Right ventricle myocardium inferior (tissue), 1 donor: ENCODE data around the gene ELMO1. TPM values are rescaled to one million over a fixed set of nuclear protein-coding genes. Genes with fewer than 3 reads are reported as not detected.
A peak's percentile ranks its signal among the peaks of the same experiment; 100 is the strongest.

Experiments
- ATAC-seq: fragments of 200-7000 bp; cut with Tn5 transposase; one replicate; pipeline ENCODE4 v1.9.1; 2020; ENCODE audit warnings: mild to moderate bottlenecking, moderate library complexity
- DNase-seq: peaks from one replicate; pipeline ENCODE4 v3.0.0; 2021; ENCODE audit errors: missing footprints
- intact Hi-C: fragments of 100-400 bp; cut with DNase I; formaldehyde crosslinking; loops from one replicate; pipeline ENCODE4 v1.11.0; 2022
- total RNA-seq: library from RNA; stranded (reverse); fragmentation: NEBNext Ultra II Directional; extraction: Animal tissue kit (Norgen Biotek cat#: 25700); gene quantifications from one replicate; pipeline ENCODE4 v1.2.1, GENCODE V29; 2021
- donor health status: DM: no; HTN: yes; CAD: no; lungs with severe emphysema.

Gene ELMO1
- total RNA-seq, 1 donor from 2014 or later, result 13.8 TPM

DNA sequence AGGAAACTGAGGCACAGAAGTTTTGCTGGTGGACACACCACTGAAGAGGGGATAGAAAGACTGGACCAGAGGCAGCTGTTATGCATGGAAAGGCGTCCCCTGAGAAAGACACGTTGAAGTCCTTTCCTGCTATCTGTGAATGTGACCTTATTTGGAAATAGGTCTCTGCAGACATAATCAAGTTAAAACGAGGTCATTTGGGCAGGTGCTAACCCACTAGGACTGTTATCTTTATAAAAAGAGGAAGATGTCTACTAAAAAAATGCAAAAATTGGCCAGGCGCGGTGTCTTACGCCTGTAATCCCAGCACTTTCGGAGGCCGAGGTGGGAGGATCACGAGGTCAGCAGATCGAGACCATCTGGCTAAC lies 31.6 kb downstream of the ELMO1 start:
- intact Hi-C loops, result no loop called here
- DNase-seq (no peak), ATAC-seq (no peak)

GRCh38 chr7:37416378-37417106 lies 32.1 kb downstream of the ELMO1 start:
- intact Hi-C loops, result no loop called here
- ATAC-seq, result no peak
- no peak for DNase-seq

GRCh38 chr7:37415629-37416028 lies 33.0 kb downstream of the ELMO1 start:
- DNase-seq (no peak), ATAC-seq (no peak)
- intact Hi-C loops, result no loop called here

GRCh38 chr7:37414352-37414983 lies 34.2 kb downstream of the ELMO1 start:
- DNase-seq (no peak), ATAC-seq (no peak)
- intact Hi-C loops, result no loop called here

GRCh38 chr7:37411444-37412034 lies 37.1 kb downstream of the ELMO1 start:
- intact Hi-C loops, result no loop called here
- DNase-seq (no peak), ATAC-seq (no peak)

DNA sequence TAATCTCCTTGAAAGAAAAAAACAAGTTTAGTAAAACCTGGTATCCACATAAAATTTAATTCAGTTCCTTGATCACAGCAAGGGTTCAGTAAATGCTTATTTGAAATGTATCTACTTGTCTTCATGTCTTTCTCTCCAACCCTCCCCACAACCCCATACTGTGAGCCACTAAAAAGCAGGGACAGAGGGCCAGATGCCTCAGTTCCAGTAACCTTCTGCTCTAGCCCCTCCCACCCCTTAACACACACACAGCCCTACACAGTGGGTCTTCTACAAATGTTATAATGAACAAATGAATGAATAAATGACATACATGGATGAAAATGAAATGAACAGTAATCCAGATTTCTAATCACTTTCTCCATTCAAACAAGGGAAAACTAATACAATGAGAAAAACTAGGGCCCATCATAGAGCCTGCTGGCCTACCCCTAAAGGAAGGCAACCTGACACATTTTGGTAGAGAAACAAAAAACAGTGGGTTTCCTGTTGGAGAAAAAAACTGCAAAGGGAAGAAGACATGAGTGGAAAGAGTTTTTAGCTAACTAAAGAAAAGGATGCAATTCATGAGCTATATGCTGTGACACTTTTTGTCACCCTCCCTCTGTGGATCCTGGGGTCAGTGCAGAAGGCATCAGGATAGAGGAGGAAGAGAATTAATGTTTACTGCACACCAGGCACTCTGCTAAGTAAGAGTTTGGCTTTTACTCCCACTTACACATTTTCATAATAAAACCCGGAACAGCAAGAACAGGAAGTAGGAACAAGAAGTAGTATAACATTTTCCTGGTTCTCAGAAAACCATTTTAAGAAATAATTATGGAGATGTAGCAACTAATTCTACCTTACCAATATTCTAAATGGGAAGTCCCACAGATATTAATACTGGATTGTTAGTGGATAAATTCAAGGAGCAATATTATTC lies 38.1 kb downstream of the ELMO1 start:
- ATAC-seq, result no peak
- DNase-seq, result no peak
- intact Hi-C loops, result no loop called here

GRCh38 chr7:37409461-37409860 lies 39.2 kb downstream of the ELMO1 start:
- ATAC-seq (no peak), DNase-seq (no peak)
- intact Hi-C loops, result loop anchor here (5.0 kb wide), 1 partner anchor 33 kb away; no protein-coding TSS in a partner anchor

DNA sequence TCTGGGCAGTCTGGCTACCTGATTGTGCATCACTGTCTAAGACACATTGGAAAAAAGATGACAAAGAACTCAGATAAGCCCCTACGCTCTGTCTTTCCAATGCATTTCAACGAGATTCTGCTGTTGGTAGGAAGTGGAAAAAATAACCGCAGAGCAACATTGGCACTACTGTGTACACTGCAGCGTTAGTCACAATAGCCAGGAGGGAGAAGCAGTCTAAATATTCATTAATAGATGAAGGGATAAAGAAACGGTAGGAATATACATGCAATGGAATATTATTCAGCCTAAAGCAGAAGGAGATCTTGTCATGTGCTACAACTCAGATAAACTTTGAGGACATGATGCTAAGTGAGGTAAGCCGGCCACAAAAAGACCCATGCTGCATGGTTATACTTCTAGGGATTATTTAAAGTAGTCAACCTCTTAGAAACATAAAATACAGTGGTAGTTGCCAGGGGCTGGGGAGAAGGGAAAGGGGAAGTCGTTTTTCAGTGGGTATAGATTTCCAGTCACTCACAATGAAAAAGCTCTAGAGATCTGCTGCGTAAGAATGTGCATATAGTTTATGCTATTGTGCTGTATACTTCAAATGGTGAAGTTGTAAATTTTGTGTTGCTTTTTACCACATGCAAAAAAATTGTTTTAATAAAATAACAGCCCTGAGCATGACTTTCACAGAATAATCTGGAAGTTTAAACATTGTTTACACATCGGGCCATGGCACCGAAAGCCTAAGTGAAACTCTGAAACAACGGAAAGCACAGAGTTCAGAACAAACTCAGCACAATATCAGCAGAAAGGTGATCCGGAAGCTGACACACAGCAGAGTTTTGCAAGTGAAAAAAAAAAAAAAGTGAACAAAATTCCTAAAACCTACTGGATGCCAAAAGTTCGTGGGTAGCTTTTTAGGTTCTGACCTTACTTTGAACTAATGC lies 40.1 kb downstream of the ELMO1 start:
- DNase-seq (no peak), ATAC-seq (no peak)
- intact Hi-C loops, result loop anchor here (5.0 kb wide), 1 partner anchor 34 kb away; no protein-coding TSS in a partner anchor

- ATAC-seq, result peak; percentile 91
- intact Hi-C loops, result loop anchor here (5.0 kb wide), 1 partner anchor 37 kb away; no protein-coding TSS in a partner anchor
- DNase-seq, result peak; percentile 72
These were observed 43.0 kb downstream of the ELMO1 start for GRCh38 chr7:37405603-37406122.

DNA sequence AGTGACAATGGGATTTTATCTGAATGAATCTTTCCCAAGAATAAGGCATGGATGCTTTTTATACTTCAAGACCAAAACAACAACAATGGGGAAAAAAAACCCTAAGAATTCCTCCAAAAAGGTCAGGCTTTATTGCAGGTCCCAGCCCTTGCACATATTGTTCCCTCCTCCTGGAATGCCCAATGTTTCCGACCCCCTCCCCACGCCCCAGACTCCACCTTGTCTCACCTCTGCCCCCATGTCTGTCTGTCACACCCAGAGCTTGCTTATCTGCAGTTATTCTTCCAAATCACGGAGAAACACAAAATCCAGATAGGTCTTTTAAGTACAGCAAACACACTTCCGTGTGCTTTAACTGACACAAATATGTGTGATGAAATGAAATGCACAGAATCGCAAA lies 43.5 kb downstream of the ELMO1 start:
- no peak for ATAC-seq
- intact Hi-C loops, result loop anchor here (5.0 kb wide), 1 partner anchor 37 kb away; no protein-coding TSS in a partner anchor
- DNase-seq, result no peak

DNA sequence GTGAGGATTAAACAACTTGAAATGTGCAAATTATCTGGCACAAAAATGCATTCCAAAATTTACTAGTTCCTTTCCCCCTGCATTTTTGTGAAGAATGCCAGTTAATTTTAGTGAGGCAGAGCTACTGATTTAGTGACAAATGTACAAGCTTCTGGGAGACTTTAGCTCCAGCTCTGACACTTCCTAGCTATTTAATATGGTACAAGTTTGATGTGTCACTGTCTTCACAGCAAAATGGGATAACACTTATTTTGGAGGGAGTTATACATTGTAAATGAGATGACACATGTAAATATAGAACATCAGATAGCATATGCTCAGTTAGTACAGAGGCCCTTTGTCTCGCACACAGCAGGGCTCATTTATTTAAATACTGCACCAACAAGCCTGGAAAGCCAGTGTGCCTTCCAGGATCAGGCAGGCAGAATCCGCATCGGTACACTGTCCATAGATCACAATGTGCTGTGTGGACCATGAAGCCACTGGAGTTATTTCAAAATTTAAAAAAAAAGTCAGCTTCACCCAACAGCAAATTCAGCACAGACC lies 48.7 kb downstream of the ELMO1 start:
- intact Hi-C loops, result no loop called here
- DNase-seq, result no peak
- no peak for ATAC-seq

- DNase-seq (no peak), ATAC-seq (no peak)
- intact Hi-C loops, result no loop called here
These were observed 50.3 kb downstream of the ELMO1 start for GRCh38 chr7:37398403-37398802.

DNA sequence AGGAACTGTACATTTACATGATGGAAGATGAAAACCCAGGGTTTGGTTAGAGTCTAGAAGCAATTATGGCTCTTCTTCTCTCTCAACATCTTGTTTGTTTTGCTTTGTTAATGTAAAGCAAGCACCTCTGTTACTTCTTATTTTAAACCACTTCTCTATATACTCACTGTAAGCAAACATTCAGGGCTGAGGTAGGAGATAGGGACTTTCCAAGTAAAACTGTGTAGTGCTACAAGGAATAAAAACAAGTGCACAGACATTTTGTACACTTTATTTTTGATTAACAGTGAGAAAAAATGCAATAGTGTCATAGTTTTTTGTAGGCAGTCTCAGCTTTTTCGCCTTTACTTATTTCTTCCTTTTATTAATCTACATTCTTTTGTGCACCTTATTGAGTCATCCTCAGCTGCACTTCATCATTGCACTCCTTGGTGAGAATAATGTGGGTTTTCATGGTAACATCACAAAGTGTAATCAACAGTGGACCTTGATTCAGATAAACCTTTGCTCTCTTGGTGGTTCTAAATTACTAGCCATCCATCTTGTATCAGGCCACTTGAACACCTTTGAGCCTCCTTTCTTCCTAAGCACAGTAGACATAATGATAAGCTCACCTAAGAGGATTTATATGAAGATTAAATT lies 52.9 kb downstream of the ELMO1 start:
- ATAC-seq, result no peak
- DNase-seq, result no peak
- intact Hi-C loops, result no loop called here

DNA sequence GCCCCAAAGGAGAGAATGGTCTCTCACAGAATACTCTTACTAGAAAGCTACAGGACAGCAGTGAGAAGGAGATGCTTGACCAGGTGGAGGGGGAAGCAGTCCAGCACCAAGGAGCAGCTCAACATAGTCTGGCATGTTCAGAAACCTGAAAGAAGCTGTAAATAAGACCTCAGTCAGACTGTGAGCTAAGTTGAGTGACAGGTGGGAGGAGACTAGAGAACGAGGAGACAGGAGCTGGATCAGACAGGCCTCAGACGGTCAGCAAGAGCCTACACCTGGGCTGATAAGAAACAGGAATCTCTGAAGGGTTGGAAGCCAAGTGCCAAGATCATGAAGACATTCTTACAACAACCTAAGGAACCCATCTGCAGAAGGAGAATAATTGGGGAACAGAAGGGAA lies 54.5 kb downstream of the ELMO1 start:
- ATAC-seq, result no peak
- no peak for DNase-seq
- intact Hi-C loops, result loop anchor here (5.0 kb wide), 1 partner anchor 48 kb away; no protein-coding TSS in a partner anchor

GRCh38 chr7:37393476-37393875 lies 55.2 kb downstream of the ELMO1 start:
- ATAC-seq (no peak), DNase-seq (no peak)
- intact Hi-C loops, result loop anchor here (5.0 kb wide), 1 partner anchor 49 kb away; no protein-coding TSS in a partner anchor

DNA sequence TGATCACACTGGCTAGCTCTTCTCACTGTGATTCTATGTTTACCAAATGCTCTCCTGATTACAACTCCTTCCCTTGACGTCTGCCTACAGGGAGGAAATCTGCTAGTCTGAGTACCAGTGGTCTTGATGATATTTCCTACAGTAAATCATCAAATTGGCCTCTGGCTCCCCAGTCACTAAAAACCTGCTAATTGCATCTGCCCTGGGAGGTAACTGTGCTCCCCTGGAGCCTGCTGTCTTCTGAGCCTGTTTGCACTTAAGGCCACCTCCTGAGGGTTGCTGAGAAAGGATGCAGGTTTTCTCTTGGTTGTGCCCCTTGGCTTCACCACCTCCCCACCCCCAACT lies 56.0 kb downstream of the ELMO1 start:
- intact Hi-C loops, result loop anchor here (5.0 kb wide), 1 partner anchor 50 kb away; no protein-coding TSS in a partner anchor
- ATAC-seq (no peak), DNase-seq (no peak)
